ENCODE measurements around the gene LIG3. TPM values are rescaled to one million over a fixed set of nuclear protein-coding genes. Genes with fewer than 3 reads are reported as not detected.
"Not testable (repeated sequence)": the region's sequence is repeated elsewhere in the genome, so short reads cannot be mapped to it uniquely, and the experiment has no call there.

Gene LIG3
- total RNA-seq, 1 donor from 2014 or later = 26.5 TPM

DNA sequence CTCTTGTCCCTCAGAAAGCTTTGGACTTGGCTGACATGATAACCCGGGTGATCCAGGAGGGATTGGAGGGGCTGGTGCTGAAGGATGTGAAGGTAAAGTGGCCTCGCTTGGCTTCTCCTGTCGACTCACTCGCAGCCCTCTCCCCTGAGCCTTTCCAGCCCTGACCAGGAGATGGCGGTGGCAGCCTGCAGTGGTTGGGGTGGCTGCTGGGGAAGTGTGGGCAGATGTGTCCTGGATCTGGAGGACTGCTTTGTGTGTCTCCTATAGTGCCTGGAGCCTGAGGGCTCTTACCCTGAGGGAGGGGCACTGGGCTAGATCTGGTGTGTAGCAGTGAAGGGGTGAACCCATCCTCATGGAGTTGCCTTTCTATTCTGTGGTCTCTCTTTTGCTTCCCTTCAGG, 17.9 kb downstream of the LIG3 start:
- DNase-seq (ENCODE audit: low spot score in 2 of 2) (peak; percentile 59 to 76), FAIRE-seq (no peak)

DNA sequence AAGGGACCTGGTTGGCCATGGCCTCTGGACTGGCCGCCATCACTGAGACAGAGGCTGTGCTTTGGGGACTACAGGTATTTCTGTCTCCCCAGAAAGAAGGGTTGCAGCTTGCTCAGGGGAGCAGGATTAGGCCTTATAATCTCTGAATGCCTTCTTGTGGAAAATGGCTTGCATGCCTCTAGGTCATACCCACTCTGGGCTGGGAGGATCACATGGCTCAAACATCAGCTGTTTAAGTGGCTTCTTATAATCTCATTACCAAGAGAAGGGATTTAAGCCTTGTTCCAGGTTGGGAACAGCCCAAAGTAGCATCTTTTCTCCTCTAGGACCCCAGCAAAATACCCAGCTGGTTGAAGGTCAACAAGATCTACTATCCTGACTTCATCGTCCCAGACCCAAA, 19.1 kb downstream of the LIG3 start:
- FAIRE-seq (no peak), DNase-seq (ENCODE audit: low spot score in 2 of 2) (no peak)

DNA sequence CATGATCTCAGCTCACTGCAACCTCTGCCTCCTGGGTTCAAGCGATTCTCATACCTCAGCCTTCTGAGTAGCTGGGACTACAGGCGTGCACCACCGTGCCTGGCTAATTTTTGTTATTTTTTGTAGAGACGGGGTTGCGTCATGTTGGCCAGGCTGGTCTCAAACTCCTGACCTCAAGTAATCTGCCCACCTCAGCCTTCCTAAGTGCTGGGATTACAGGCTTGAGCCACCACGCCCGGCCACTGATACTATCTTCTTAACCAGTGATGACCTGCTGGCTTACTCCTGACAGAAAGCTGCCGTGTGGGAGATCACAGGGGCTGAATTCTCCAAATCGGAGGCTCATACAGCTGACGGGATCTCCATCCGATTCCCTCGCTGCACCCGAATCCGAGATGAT, 20.7 kb downstream of the LIG3 start:
- not testable (repeated sequence) for FAIRE-seq; DNase-seq (ENCODE audit: low spot score in 2 of 2)

DNA sequence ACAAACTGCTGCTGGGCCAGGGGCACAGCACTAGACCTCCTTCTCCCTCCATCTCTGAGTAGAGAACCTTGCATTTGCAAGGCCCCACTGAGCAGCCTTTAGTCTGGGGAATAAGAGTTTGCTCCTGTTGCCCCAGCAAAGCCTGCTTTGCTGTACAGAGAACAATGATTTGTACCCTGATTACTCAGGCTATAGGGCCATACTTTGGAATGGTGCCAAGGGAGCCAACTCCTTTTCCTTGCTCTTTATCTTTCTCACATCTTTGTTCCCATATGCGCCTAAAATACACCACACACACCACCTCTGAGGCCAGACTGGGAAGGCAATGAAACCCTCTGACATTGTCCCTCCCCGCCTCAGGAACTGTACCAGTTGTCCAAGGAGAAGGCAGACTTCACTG, 21.2 kb downstream of the LIG3 start:
- DNase-seq (ENCODE audit: low spot score in 2 of 2) = no peak
- FAIRE-seq = no peak

DNA sequence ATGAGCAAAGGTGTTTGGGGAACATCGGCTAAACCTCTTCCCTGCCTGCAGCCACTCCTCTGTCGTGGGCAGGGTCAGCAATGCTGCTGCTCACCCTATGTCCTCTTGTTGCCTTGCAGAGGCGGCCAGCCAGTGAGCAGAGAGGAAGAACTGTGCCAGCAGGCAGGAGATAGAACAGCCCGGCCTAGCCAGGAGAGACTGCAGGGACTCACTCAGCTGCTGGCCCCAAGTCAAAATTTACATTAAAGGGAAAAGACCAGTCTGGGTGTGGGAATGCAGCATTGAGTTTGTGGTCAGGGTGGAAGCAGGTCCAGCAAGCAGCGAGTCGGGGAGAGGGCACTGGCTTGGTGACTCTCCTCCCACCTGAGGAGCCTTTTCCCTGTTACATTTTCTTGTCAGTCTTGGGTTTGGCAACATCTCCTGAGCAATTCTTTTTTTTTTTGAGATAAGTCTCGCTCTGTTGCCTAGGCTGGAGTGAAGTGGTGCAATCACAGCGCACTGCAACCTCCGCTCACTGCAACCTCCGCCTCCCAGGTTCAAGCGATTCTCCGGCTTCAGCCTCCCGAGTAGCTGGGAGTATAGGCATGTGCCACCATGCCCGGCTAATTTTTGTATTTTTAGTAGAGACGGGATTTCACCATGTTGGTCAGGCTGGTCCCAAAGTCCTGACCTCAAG, 22.7 kb downstream of the LIG3 start:
- DNase-seq (ENCODE audit: low spot score in 2 of 2) (no peak), FAIRE-seq (no peak)

DNA sequence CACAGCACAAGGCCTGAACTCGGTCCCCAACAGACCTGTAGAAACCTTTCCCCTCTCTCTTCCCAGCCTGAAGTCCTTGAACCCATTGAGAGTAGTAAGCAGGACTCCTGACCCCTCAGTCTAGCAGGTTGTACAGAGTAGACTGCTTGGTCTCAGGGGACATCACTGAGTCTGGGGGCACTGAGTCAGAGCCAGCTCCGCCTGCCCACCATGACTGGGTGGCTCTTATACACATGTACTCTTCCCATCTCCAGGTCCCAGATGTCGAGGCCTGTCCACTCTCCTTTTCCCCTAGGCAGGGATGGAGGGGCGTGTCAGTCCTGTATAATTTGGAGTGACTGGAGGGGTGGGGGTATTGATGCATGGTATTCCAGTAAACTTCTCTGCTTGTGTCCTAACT, 23.5 kb downstream of the LIG3 start:
- DNase-seq (ENCODE audit: low spot score in 2 of 2) = no peak
- no peak for FAIRE-seq

DNA sequence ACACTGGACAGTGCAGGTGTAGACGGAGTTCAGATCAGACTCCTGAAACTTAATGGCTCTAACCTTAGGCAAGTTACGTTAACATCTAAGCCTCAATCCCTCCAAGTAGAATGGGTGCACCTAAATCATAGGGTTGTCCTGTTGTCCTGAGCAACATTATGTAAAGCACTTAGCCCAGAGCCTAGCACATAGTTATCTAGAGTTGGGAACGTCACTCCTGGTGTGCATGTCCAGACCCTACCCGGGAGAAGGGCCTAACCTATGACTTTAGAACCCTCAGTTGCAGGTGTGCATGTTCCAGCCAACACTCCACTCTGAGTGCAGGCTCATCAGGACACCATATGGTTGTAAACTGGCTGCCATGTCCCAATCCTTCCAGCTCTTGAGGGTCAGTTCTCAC, 26.0 kb downstream of the LIG3 start:
- FAIRE-seq = no peak
- no peak for DNase-seq (ENCODE audit: low spot score in 2 of 2)

DNA sequence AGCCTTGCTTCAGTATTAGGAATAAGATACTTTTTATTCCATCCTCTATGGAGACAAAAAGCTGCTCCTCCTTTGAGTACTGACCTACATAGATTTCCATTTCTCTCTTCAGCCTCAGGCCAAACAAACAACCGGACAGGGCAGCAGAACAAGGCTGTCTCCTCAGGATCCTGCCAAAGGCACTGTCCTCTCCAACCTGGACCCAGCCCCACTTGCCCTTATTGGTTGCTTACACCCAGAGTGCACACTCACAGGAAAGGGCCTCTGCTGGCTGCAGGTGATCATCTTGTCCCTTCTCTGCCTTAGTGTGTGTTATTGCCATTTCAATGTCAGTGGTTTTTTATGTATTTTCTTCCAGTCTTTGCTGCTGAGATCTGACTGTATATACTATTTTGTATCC, 26.6 kb downstream of the LIG3 start:
- DNase-seq (ENCODE audit: low spot score in 2 of 2) = no peak
- no peak for FAIRE-seq

DNA sequence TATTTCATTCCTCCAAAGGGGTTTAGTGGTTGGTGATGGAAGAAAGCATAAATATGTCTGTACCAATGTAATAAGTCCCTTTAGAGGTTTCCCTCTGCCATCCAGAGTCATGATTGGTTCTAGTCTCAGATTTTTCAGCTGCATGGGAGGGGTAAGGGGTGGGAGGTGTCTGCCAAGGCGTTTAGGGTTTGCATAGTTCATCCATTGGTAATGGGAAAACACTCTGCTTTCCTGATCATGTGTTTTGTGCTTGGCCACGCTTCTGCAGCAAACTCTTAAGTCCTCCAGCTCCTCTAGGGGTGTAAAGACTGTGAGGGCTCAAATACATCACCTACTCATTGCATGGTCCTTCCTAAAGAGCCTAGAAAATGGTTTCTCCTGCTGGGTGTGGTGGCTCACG, 29.8 kb downstream of the LIG3 start:
- DNase-seq (ENCODE audit: low spot score in 2 of 2) (no peak), FAIRE-seq (no peak)

DNA sequence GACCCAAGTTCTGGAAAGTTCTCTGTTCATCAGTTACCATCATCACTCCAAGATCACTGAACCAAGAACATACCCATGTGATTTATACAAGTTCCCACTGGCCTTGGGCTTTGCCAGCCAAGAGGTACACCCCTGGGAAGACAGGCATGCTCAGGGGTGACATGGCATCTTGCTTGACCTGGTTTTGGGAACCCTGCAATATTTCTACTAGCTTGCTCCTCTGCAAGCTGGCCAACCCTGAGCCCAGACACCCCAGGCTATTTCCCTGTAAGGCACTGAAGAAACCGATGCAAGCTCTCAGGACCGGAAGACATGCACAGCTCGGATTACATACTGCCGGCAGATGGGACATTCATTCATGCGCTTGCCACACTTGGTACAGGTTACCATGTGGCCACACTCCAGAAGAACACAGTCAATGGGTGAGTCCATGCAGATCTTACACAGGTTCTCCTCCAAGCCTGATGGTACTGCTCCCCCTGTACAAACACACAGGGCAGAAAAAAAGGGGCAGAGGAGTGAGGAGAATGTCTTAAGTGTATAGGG, 31.4 kb downstream of the LIG3 start:
- no peak for FAIRE-seq
- no peak for DNase-seq (ENCODE audit: low spot score in 2 of 2)

DNA sequence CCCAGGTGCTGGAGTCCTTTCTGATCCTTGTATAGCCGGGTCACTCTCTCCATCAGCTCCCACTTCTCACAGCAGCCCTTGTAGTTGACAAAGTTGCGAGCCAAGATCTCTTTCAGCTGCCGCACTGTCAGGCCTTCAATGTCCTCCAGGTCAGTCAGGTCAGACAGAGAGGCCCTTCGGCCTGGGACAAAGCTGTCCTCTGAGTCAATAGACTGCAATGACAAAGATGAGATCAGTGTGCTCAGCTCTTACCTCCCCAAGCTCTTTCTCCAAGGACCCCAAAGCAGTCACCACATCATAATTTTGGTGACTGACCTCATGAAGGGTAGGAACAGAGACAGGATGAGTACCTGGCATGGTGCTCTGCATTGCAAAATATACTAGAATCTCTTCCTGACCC, 36.1 kb downstream of the LIG3 start:
- FAIRE-seq = no peak
- DNase-seq (ENCODE audit: low spot score in 2 of 2) = no peak

DNA sequence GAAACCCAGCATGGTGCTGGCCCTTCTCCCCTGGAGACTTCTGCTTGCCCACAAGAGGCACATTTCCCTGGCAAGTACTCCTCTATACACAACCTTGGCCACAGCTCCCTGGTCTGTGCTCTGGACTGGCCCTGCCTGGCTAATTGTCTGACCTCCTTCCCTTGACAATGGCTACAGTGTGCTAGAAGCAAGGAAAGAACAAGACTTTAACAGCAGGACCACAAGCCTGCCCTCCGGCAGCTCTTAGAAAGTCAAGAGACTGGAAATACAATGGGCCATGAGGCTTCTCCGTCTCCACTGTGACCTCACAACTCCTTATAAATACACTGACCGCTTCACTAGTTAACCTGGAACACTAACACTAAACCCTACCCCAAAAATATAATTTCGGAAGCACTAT, 36.7 kb downstream of the LIG3 start:
- no peak for FAIRE-seq

DNA sequence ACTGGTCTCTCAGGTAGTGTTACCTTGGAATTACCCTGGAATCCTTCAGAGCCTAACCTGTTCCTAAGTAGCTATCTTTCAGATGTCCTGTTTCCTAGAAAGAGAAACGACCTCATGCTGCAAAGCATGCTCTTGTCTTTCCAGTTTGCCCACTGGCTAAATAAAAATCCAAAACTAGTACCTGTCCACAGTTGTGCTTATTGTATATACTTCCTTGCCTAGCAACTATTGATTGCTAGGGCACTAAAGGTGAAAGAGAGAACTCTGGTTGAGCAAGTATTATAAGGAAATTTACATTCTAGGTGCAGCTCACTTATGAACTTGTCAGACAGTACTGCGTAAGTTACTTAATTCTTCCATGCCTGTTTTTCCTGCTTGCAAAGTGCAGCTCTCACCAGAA, 38.5 kb downstream of the LIG3 start:
- DNase-seq (ENCODE audit: low spot score in 2 of 2) (no peak), FAIRE-seq (no peak)

More for the DNA sequence above, 36.7 kb downstream of the LIG3 start:
- no peak for DNase-seq (ENCODE audit: low spot score in 2 of 2)

DNA sequence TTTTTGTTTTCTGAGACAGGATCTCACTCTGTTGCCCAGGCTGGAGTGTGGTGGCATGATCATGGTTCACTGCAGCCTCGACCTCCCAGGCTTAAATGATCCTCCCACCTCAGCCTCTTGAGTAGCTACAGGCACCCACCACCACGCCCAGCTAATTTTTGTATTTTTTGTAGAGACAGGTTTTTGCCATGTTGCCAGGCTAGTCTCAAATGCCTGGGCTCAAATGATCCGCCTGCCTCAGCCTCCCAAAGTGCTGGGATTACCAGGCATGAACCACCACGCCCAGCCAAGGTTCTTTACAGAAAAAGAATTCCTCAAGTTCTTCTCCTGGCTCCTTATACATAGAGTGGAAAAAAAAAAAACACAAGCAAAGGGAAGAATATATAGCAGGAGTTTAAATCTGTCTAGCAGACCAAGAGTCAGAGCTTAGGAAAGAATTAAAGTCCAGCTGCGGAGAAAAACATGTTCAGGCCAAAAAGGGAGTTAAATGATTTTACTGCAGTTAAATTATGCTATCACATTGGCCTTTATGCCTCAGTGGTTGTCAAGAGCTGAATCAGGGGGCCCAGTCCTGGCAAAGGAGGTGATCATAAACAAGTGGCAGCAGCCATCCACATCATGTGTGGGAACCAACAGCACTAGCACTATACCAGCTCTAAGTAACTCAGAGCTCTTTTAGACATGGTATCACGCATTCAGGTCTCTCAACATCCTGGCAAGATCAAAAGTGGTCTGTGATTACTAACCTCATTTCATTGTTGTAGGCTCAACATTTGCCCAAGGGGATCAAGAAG, 39.3 kb downstream of the LIG3 start:
- FAIRE-seq (no peak), DNase-seq (ENCODE audit: low spot score in 2 of 2) (no peak)

DNA sequence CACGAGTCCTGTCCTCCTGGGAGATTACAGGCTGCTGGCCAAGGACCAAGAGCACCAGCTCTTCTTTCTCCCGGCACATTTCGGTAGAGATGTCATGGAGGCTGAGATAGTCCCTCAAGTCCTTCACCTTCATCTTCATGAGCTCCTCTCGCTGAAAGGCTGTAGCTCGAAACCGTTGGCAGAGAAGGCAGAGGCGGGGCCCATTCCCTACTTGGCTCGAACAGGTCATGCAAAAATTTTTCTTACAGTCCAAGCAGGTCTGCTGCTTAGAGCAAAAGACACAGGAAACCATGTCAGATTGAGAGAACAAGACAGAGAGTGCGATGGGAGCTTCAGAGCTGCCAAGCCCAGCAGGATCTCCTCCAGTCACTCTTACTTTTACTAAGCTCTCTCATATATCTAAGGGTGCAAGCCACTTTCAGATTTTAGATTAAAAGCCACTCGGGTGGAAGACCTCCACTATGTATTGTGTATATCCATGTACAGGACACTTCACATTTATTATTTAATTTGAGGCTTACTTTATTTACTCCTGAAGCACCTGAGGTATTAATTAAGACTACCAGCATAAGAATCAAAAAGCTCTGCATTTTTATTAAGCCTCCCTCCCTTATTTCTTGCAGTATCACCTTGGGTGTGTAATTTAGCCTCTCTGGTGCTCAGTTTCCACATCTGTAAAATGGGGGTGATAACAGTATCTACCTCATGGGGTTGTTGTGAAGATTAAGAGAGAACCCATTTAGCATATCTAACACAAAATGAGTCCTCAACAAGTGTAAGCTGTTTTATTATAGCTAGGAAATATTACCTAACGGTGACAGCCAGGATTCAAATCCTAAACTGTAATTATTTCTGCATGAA, 41.4 kb downstream of the LIG3 start:
- no peak for DNase-seq (ENCODE audit: low spot score in 2 of 2)
- no peak for FAIRE-seq

DNA sequence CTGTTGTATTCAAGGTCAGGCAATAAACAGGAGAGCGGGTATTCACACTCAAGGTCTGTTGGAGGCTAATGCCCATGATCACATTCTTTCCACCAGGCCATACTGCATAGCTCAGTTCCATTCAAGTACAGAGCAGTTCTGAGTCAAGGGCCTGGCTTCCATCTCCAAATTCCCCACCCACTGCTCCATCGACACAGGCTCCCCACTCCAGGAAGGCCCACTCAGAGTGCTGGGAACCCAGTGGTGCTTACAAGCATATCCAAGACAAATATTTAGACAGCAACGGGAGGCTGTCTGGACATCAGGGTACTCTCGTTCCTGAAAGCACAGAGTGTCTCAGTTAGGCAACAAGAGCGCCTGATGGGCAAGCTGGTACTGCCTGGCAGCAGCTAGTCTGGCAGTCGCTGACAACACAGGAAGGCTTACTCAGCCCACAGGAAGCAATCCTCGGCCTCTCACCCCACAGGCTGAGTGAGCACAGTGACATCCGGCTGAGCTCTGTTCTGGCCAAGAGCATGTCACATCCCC, 42.3 kb downstream of the LIG3 start:
- FAIRE-seq (no peak), DNase-seq (ENCODE audit: low spot score in 2 of 2) (peak; percentile 48 to 74)

DNA sequence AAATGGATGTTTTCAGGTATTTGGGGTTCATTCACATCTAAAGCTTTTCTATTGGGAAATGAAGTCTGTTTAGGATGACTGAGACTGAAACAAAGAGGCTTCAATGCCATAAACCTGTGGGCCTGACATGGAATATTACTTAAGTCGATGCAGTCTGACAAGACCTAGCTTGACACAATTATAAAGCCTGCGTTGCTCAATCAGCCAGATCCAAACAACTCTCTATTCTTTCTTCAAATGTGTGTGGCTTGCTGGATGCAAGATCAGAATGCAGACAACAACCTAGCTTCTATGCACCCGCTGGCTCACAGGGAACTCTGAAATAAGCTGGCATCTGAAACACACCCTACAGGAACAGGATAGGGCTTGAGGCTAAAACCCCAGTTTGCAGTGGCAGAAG, 43.2 kb downstream of the LIG3 start:
- FAIRE-seq = no peak
- DNase-seq (ENCODE audit: low spot score in 2 of 2) = no peak

DNA sequence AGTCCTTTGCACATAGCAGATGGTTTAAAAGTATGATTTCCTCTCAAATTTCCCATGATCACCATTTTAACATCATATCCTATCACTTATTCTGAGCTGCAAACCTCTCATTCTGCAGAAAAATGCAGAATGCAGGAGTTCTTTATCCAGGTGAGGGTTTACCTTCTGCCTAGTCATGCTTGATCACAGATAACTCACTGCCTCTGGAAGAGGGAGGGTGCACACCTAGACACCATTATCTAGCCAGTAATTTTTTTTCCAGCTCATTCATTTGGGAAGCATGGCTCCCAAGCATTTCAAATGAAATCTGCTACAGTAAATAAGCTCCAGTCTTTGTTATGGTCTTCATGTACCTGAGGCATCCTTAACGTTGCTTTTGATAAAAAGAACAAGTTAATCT, 45.2 kb downstream of the LIG3 start:
- FAIRE-seq = no peak
- no peak for DNase-seq (ENCODE audit: low spot score in 2 of 2)

DNA sequence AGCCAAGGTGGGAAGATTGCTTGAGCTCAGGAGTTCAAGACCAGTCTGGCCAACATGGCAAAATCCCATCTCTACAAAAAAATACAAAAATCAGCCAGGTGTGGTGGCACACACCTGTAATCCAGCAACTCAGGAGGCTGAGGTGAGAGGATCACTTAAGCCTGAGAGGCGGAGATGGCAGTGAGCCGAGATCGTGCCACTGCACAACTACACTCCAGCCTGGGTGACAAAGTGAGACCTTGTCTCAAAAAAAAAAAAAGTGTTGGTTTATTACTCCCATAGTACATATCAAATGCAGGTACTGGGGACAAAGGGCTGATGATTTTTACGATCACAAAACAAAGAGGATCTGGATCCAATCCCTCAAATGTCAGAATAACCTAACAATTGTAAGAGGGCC, 47.8 kb downstream of the LIG3 start:
- not testable (repeated sequence) for DNase-seq (ENCODE audit: low spot score in 2 of 2); FAIRE-seq

DNA sequence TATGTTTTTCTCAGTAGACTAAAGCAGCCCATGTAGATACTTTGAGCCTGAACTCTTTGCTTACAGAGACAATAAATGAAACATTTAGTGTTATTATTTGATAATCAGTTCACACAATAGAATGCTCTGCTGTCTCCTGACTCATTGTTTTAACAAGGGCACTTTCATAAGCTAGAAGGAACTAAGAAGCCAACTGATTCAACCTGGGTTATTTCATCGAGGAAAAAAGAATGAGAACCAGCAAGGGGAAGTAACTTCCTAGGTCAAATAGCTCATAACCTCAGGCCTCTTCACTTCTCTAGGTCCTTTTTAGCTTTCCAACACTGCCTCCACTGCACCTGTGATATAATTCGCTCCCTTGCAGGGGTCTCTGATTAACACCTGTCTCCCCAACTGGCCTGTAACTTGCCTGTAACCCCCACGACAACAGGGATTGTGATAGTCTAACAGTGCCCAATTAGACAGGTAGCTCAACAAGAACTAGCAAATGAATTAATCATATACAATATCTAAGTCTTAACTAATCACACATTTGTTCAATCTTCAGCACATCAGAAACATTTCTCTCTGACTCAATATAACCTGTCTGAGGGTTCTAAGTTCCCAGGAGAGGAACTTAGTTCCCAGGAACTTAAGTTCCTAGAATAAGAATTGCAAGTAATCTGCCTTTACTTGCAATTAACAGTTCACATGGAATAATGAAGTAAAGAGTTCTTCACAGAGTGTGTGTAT, 48.4 kb downstream of the LIG3 start:
- FAIRE-seq (no peak), DNase-seq (ENCODE audit: low spot score in 2 of 2) (no peak)

Measured in frontal cortex (tissue), 4 donors.